ENCODE results near the gene AMH. TPM values are rescaled to one million over a fixed set of nuclear protein-coding genes. Genes with fewer than 3 reads are reported as not detected.

Gene AMH
- total and polyA plus RNA-seq, 4 donors = 0.73 to 3.5 (median 1.8) TPM

DNA sequence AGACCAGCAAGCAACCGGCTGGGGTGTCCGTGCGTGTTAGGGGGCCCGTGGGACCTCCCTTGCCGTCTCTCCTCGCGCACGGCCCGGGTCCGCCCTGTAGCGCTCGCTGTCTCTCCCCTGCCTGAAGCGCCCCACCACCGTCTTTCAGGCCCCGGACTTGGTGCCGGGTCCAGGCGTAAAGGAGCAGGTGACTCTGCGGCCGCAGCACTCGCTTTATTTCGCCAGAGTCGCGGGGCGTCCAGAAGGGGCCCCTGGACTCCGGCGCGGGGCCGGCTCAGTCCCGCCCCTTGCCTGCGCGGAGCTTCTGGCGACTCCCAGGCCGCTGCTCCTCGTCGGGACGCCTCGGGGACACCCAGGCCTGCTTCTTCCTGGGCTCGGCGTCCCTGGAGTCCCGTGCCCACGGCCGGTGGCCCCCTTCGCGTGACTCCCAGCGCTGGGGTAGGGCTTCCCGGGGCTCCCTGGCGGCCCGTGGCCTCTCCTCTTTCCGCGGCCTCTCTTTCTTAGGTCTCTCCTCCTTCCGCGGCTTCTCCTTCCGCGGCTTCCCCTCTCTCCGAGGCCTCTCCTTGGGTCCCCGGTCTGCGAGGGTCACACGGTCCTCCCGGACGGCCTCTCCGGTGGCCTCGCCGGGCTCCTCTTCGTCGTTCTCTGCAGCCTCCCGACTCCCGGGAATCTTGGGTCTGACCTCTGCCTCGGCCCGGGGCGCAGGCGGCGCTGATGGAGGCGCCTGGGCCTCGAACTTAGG lies 3.1 kb downstream of the AMH start:
- peaks cover 0 to 33% (median 0%) of the 10 kb centered on the region in 5 donors for H3K4me1 ChIP-seq (ENCODE audit: control insufficient read depth in 5 of 5, insufficient read depth in 5 of 5, low read length in 5 of 5)
- peaks cover 0 to 16% (median 5%) of the 10 kb centered on the region in 4 donors for H3K36me3 ChIP-seq (ENCODE audit: control insufficient read depth in 4 of 4, insufficient read depth in 4 of 4, low read length in 4 of 4)
- no peak for DNase-seq
- peaks cover 0 to 5% (median 0%) of the 10 kb centered on the region in 4 donors for H3K9me3 ChIP-seq (ENCODE audit: control insufficient read depth in 4 of 4, insufficient read depth in 3 of 4, low read length in 3 of 4)
- no peak overlapping the region for H3K9ac ChIP-seq (ENCODE audit: insufficient read depth in 1 of 2, low read length in 2 of 2)
- H3K27ac ChIP-seq (ENCODE audit: low read depth in 1 of 2, low read length in 1 of 2) = no peak overlapping the region
- H3K27me3 ChIP-seq (ENCODE audit: control insufficient read depth in 3 of 3, insufficient read depth in 3 of 3, low read length in 2 of 3) = peaks cover 4 to 34% (median 12%) of the 10 kb centered on the region in 3 donors
- 5 to 8% methylated on average over 69 to 74 of the region's 74 CpGs for WGBS, 2 donors
- TF ChIP-seq, protein P1, sequence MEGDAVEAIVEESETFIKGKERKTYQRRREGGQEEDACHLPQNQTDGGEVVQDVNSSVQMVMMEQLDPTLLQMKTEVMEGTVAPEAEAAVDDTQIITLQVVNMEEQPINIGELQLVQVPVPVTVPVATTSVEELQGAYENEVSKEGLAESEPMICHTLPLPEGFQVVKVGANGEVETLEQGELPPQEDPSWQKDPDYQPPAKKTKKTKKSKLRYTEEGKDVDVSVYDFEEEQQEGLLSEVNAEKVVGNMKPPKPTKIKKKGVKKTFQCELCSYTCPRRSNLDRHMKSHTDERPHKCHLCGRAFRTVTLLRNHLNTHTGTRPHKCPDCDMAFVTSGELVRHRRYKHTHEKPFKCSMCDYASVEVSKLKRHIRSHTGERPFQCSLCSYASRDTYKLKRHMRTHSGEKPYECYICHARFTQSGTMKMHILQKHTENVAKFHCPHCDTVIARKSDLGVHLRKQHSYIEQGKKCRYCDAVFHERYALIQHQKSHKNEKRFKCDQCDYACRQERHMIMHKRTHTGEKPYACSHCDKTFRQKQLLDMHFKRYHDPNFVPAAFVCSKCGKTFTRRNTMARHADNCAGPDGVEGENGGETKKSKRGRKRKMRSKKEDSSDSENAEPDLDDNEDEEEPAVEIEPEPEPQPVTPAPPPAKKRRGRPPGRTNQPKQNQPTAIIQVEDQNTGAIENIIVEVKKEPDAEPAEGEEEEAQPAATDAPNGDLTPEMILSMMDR (IDR thresholded peaks at IDR 0.05; ENCODE audit: control extremely low read depth, extremely low read depth) = no peak
- no peak for ATAC-seq (ENCODE audit: insufficient read depth, low FRiP score)
- no peak overlapping the region for H3K4me3 ChIP-seq

DNA sequence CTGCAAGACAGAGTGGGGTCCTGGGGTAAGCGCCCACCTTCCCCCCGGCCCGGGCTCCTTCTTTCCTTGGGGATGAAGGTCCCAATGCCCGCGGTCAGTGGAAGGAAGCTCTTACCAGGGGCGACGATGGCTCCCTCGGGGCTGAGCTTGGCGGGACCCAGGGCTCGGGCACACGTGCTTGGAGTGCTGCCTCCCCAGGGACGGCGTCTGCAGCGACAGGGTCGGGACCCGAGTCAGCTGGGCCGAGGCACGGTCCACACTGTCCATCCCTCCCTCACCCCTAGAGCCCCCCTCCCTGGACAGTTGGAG lies 3.6 kb downstream of the AMH start:
- Histone ChIP-seq H3K9me3 (ENCODE audit: control insufficient read depth in 4 of 4, insufficient read depth in 3 of 4, low read length in 3 of 4) (peaks cover 0 to 3% (median 0%) of the 10 kb centered on the region in 4 donors), H3K4me3 (no peak overlapping the region), H3K4me1 (ENCODE audit: control insufficient read depth in 5 of 5, insufficient read depth in 5 of 5, low read length in 5 of 5) (peaks cover 0 to 33% (median 0%) of the 10 kb centered on the region in 5 donors), H3K9ac (ENCODE audit: insufficient read depth in 1 of 2, low read length in 2 of 2) (no peak overlapping the region), H3K36me3 (ENCODE audit: control insufficient read depth in 4 of 4, insufficient read depth in 4 of 4, low read length in 4 of 4) (peaks cover 0 to 11% (median 3%) of the 10 kb centered on the region in 4 donors), H3K27me3 (ENCODE audit: control insufficient read depth in 3 of 3, insufficient read depth in 3 of 3, low read length in 2 of 3) (peaks cover 4 to 34% (median 12%) of the 10 kb centered on the region in 3 donors), H3K27ac (ENCODE audit: low read depth in 1 of 2, low read length in 1 of 2) (no peak overlapping the region)
- TF ChIP-seq, protein P1 (IDR thresholded peaks at IDR 0.05; ENCODE audit: control extremely low read depth, extremely low read depth) = no peak
- DNase-seq (no peak), ATAC-seq (ENCODE audit: insufficient read depth, low FRiP score) (no peak)
- 1 to 3% methylated on average over 15 to 18 of the region's 18 CpGs for WGBS, 2 donors

DNA sequence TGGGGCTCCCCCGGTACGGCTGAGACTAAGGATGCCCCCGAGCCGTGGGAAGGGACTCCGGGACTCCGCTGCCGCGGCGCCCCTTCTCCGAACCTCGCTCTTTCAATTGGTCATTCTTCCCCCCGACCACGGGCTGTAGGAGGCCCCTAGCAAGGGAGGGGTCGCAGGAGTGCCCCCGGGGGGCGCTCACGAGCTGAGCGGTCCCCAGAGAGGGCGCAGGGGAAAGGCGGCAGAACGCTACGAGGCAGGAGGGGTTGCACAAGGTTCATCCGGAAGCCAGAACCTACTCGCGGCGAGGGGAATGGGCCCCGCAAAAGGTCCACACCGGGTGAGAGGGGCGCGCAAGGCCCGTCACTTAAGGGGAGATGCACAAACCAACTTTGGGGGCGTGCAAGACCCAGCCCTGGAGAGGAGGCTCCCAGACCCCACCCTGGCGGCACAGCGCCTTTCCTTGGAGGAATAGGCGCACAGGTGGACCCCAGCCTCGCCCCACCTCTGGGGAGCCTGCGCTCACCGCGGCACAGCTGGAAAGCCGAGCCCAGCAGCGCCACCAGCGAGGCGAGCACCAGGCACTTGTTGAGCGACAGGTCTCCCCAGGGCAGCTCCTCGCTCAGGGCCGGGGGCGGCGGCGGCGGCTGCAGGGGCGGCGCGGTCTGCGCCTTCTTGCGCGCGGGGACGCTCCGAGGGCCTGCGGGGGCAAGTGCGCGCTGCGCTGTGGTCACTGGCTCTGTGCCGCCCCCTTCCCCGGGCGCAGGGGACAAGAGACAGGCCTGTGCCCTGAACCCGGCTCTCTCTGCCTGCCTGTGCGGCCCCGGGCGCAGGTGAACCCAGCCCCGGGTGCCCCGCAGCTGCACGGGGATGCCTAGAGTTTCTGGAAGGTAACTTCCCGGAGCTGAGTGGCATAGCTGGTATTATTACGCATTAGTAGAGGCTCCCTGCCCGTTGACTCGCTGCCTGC lies 4.3 kb downstream of the AMH start:
- TF ChIP-seq, protein P1 (IDR thresholded peaks at IDR 0.05; ENCODE audit: control extremely low read depth, extremely low read depth) = no peak
- ATAC-seq (ENCODE audit: insufficient read depth, low FRiP score) = no peak
- DNase-seq = no peak
- Histone ChIP-seq H3K27ac (ENCODE audit: low read depth in 1 of 2, low read length in 1 of 2) (no peak overlapping the region), H3K4me1 (ENCODE audit: control insufficient read depth in 5 of 5, insufficient read depth in 5 of 5, low read length in 5 of 5) (peaks cover 0 to 33% (median 0%) of the 10 kb centered on the region in 5 donors), H3K9me3 (ENCODE audit: control insufficient read depth in 4 of 4, insufficient read depth in 3 of 4, low read length in 3 of 4) (peaks cover 0 to 3% (median 0%) of the 10 kb centered on the region in 4 donors), H3K36me3 (ENCODE audit: control insufficient read depth in 4 of 4, insufficient read depth in 4 of 4, low read length in 4 of 4) (peaks cover 0 to 4% (median 2%) of the 10 kb centered on the region in 4 donors), H3K9ac (ENCODE audit: insufficient read depth in 1 of 2, low read length in 2 of 2) (no peak overlapping the region), H3K27me3 (ENCODE audit: control insufficient read depth in 3 of 3, insufficient read depth in 3 of 3, low read length in 2 of 3) (peaks cover 4 to 34% (median 12%) of the 10 kb centered on the region in 3 donors), H3K4me3 (no peak overlapping the region)
- WGBS, 2 donors = 7 to 9% methylated on average over 58 to 77 of the region's 77 CpGs

All from lung (tissue), 12 donors.